Measurements from ENCODE around the gene EIF3CL. TPM values are rescaled to one million over a fixed set of nuclear protein-coding genes. Genes with fewer than 3 reads are reported as not detected.
"Not testable (repeated sequence)": the region's sequence is repeated elsewhere in the genome, so short reads cannot be mapped to it uniquely, and the experiment has no call there.

Gene EIF3CL
- polyA plus RNA-seq, 3 donors = 92.4 to 139 (median 115) TPM

GRCh38 chr16:28367926-28368325 lies 35.7 kb downstream of the EIF3CL start:
- not testable (repeated sequence) for DNase-seq

GRCh38 chr16:28364268-28365173 lies 39.1 kb downstream of the EIF3CL start:
- not testable (repeated sequence) for DNase-seq

GRCh38 chr16:28363408-28363807 lies 40.2 kb downstream of the EIF3CL start, which contains the start of gene NPIPB6:
NPIPB6 (minus strand) TSS chr16:28363508; CDS start chr16:28362822, 686 bp downstream.
- DNase-seq = not testable (repeated sequence)

GRCh38 chr16:28362600-28362999 lies 41.0 kb downstream of the EIF3CL start:
- not testable (repeated sequence) for DNase-seq

- not testable (repeated sequence) for DNase-seq
These were observed 65.4 kb downstream of the EIF3CL start for GRCh38 chr16:28338230-28338629.

GRCh38 chr16:28336940-28337710 lies 66.5 kb downstream of the EIF3CL start:
- not testable (repeated sequence) for DNase-seq

- not testable (repeated sequence) for DNase-seq
These were observed 68.0 kb downstream of the EIF3CL start for GRCh38 chr16:28335678-28336077.

- DNase-seq = not testable (repeated sequence)
These were observed 71.0 kb downstream of the EIF3CL start for GRCh38 chr16:28332632-28333031.

GRCh38 chr16:28330981-28331380 lies 72.7 kb downstream of the EIF3CL start:
- DNase-seq = not testable (repeated sequence)

- DNase-seq = not testable (repeated sequence)
These were observed 73.4 kb downstream of the EIF3CL start for GRCh38 chr16:28330232-28330631.

Other genes with a start within 250 kb of the EIF3CL start
- 100 to 1,000 TPM in 1 of 3 donors, 10 to 100 TPM in 2; 79.8 to 103 (median 98.9) TPM for gene XPO6, start 191.9 kb downstream of the EIF3CL start, polyA plus RNA-seq (ENCODE audit: insufficient read length in 3 of 3)
- 10 to 100 TPM; 19.7 to 23.7 (median 21.8) TPM for gene SBK1, start 111.3 kb downstream of the EIF3CL start, polyA plus RNA-seq (ENCODE audit: insufficient read length in 3 of 3)
- gene NPIPB6, start 40.3 kb downstream of the EIF3CL start, polyA plus RNA-seq (ENCODE audit: insufficient read length in 3 of 3) = 1 to 10 TPM in 2 of 3 donors, under 1 TPM in 1; 0.67 to 3.8 (median 3.8) TPM
- under 1 TPM in 1 of 3 donors, not detected in 2; 0.84 TPM for gene NPIPB7, start 68.5 kb upstream of the EIF3CL start, polyA plus RNA-seq (ENCODE audit: insufficient read length in 3 of 3)
- gene CLN3, start 88.2 kb upstream of the EIF3CL start, polyA plus RNA-seq (ENCODE audit: insufficient read length in 3 of 3) = 10 to 100 TPM; 31.5 to 41.8 (median 37.9) TPM
- under 1 TPM; 0.68 to 0.91 (median 0.87) TPM for gene APOBR, start 90.8 kb upstream of the EIF3CL start, polyA plus RNA-seq (ENCODE audit: insufficient read length in 3 of 3)
- gene IL27, start 103.0 kb upstream of the EIF3CL start, polyA plus RNA-seq (ENCODE audit: insufficient read length in 3 of 3) = not detected
- 10 to 100 TPM in 1 of 3 donors, 1 to 10 TPM in 2; 6.4 to 10.6 (median 7.8) TPM for gene NUPR1, start 135.1 kb upstream of the EIF3CL start, polyA plus RNA-seq (ENCODE audit: insufficient read length in 3 of 3)
- gene SGF29, start 150.1 kb upstream of the EIF3CL start, polyA plus RNA-seq (ENCODE audit: insufficient read length in 3 of 3) = 10 to 100 TPM; 11.5 to 26.0 (median 22.6) TPM
- 1 to 10 TPM in 2 of 3 donors, under 1 TPM in 1; 0.81 to 3.1 (median 2.7) TPM for gene SULT1A2, start 193.2 kb upstream of the EIF3CL start, polyA plus RNA-seq (ENCODE audit: insufficient read length in 3 of 3)
- gene SULT1A1, start 206.2 kb upstream of the EIF3CL start, polyA plus RNA-seq (ENCODE audit: insufficient read length in 3 of 3) = 10 to 100 TPM; 21.9 to 30.4 (median 30.3) TPM
- 1 to 10 TPM; 2.1 to 3.6 (median 2.3) TPM for gene NPIPB8, start 234.2 kb upstream of the EIF3CL start, polyA plus RNA-seq (ENCODE audit: insufficient read length in 3 of 3)

Data from renal pelvis (tissue), 4 donors.